SH-SY5Y (cell line): ENCODE results near the gene RAB36.

Experiments used
- GATA2 ChIP-seq: IDR thresholded peaks from 2 replicates; pipeline ENCODE4 v1.6.1; 2011; ENCODE audit warnings: mild to moderate bottlenecking, low read depth, low read length
- GATA3 ChIP-seq: IDR thresholded peaks from 2 replicates; pipeline ENCODE4 v1.6.1; 2011; ENCODE audit warnings: low read depth, mild to moderate bottlenecking, low read length, moderate library complexity

- no peak for TF ChIP-seq GATA2
- no peak for TF ChIP-seq GATA3
Observed at GRCh38 chr22:23109441-23109978, 35.8 kb upstream of the RAB36 start.
